Activated CD8-positive, alpha-beta memory T cell treated with anti-CD3 and anti-CD28 coated beads, Interleukin-2, amount 50 U/mL, for 48 hours (primary cell): Measurements from ENCODE around the gene OR9Q1.
"Not testable (repeated sequence)": the region's sequence is repeated elsewhere in the genome, so short reads cannot be mapped to it uniquely, and the experiment has no call there.

Source experiments
- DNase-seq: peaks from one replicate; pipeline ENCODE4 v3.0.0-alpha.2; 2020

OR9Q1 gene

DNA sequence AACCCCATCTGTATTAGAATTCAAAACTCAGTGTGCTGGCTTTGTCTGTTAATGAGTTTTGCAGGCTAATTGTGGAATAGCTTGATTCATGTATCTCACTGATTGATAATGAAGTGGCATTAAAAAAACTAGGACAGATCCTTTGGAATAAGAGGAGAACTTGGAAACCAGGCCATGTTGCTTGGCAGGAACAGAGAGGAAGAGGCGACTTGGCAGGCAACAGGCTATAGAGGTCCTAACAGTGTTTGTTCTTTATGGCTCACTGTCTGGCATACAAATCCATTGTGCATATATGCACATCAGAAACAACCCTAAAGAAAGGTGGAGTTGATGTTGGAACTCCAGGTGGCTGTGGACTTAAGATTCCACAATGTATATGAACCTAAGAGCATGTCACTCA, 119.1 kb downstream of the OR9Q1 start:
- no peak for DNase-seq

GRCh38 chr11:58152781-58153180, 129.1 kb downstream of the OR9Q1 start:
- no peak for DNase-seq

- no peak for DNase-seq
Measured at GRCh38 chr11:58164389-58164788, 140.7 kb downstream of the OR9Q1 start.

DNA sequence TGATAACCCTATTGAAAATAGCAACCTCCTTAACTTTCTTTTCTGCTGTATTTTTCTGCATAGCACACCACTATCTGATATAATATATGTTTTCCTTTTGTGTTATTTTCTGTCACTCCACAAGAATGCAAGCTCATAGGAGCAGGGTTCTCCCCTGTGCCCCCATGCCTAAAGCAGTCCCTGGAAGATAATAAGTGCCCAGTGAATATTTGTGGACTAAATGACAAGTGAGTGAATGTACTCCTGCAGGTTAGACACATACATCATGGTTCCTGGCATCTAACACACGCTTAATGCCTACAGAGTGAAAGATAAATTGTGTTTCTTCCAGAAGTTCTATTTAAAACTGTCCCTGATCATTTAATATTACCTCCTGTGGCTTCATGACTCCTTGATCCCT, 141.3 kb downstream of the OR9Q1 start:
- no peak for DNase-seq

DNA sequence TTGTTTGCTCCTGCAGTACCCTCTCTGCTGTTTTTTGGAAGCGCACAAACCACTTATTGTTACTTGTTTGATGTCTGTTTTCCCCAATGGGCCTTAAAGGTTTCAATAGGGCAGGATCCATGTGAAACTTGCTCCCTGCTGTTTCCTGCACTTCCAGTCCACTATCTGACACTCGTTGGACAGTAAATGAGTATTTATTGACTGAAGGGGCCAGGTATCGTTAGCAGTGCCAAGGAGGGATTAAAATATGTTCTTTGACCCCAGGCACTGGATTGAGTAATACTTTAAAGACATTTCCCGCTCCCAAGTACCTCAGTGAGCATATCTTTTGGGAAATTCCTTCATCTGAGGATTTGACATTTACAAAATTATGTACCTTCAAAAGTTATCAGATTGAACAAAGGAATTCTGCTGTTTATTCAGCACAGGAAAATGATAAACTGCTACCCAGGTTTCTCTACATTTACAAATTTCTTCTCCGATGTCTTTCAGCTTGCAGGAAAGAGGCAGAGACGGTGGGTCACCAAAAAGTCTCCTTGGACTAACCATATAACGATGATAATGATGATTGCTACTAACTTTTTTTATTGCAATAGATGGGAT, 141.9 kb downstream of the OR9Q1 start:
- DNase-seq, result no peak

GRCh38 chr11:58177409-58178054, 153.9 kb downstream of the OR9Q1 start:
- DNase-seq, result no peak

GRCh38 chr11:58178444-58178843, 154.8 kb downstream of the OR9Q1 start:
- DNase-seq, result no peak

- DNase-seq, result no peak
Measured at GRCh38 chr11:58179648-58180047, 156.0 kb downstream of the OR9Q1 start.

- no peak for DNase-seq
Measured at GRCh38 chr11:58186938-58187337, 163.3 kb downstream of the OR9Q1 start.

- no peak for DNase-seq
Measured at GRCh38 chr11:58188770-58189169, 165.1 kb downstream of the OR9Q1 start, which contains the start of gene OR9Q2. Gene OR9Q2, plus strand, starts transcription at chr11:58189070. Its CDS starts 1,421 bp downstream, at chr11:58190491.

DNA sequence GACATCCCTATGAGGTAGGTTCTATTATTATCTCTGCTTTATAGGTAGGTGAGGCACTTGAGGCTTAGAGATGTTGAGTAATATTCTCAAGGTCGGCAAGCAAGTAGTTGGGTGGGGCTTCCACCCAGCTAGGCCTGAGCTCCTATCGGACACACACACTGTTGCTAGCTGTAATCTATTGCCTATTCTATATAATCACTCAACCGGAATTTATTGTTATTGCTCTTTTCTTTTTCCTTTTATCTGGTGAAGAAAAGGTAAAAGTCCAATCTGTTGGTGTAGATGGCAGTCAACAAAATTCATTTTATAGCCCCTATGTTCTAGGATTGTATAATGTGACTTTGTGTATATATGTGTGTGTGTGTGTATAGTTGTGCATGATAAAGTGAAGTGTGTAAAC, 168.5 kb downstream of the OR9Q1 start:
- no peak for DNase-seq

DNA sequence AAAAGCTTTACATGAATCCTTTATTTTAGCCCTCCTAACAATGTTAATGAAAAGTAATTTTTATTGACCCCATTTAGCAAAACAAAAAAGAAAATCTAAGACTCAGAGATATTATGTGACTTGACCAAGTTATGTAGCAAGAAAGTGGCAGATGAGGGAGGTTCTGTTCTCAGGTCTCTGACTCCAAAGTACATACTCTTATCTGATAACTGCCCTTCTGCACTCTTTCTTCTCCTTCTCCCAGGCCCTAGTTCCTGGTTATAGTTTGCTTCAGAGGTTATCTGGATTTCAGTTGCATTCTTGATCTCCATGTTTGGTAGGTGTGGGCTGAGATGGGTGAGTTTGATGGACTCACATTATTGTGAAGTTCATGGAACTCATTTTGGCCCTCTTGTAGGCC, 169.7 kb downstream of the OR9Q1 start:
- no peak for DNase-seq

DNA sequence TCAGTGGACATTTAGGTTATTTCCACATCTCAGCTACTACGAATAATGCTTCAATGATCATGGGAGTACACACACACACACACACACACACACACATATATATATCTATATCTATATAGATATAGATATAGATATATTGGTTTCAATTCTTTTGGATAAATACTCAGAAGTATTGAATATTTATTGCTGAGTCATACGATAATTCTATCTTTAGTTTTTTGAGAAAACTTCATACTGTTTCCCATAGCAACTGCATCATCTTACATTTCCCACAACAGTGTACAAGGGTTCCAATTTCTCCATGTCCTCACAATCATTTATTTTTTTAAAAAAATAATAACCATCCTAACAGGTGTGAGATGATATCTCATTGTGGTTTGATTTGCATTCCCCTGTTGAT, 172.3 kb downstream of the OR9Q1 start:
- no peak for DNase-seq

GRCh38 chr11:58199271-58199670, 175.6 kb downstream of the OR9Q1 start:
- DNase-seq, result no peak

DNA sequence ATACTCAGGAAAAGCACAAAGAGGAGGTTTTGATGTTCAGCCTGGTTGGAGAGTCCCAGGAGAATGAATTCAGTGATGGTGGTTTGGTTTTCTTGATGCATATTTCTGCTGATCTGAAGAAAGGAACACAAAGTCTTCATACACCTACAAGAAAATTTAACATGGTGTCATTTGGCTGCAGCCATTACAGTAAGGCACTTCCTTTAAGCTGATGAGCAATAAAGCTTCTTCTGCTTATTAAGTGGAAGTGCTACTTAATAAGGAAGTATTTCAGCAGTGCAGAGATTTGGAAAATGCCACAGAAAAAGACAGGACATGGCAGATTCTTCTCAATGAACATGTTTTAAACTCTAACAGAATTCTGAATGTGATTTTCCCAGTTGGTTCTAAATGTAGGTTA, 180.4 kb downstream of the OR9Q1 start, which contains the start of gene OR1S2:
TSS of gene OR1S2 (minus strand) at position 101 of the 400 bp plus-strand sequence. CDS start at position 101, 0 bp downstream.
- no peak for DNase-seq

DNA sequence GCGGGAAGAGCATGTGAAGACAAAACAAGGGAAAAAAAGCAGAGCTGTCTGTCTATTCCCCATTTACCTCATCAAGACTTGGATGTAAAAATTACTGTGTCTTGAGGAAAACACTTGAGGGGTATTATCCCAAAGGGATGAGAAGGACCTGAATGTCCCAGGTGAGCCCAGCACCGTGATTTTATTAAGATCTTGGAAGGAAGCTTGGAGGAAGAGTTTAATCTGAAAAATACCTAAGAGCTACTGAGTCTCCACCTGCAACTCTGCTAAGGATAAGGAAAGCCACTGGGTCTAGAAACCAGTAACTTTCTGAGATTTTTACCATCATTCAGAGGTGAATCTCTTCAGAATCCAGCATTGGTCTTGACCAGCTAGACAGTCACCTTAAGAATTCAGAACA, 188.7 kb downstream of the OR9Q1 start, which contains the start of gene OR1S1:
TSS of gene OR1S1 (plus strand) at position 301 of the 400 bp plus-strand sequence.
- not testable (repeated sequence) for DNase-seq

DNA sequence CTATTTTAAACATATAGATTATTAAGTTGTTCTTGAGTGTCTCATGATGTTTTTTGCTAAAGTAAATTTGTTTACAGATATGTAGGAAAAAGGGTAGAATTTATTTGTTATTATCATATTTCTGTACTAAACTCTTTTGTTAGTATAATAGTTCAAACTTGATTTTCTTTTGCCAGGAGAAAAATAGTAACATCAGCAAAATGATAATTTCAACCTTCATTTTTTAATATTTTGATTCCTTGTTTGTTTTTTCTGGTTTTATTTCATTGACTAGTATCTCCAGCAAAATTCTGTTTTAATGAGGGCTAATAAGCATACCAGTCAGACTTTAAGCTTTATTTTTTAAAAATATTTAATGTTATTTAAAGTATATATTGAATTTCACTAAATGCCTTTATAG, 192.8 kb downstream of the OR9Q1 start:
- no peak for DNase-seq

GRCh38 chr11:58222721-58223120, 199.0 kb downstream of the OR9Q1 start:
- DNase-seq, result no peak

- DNase-seq, result no peak
Measured at GRCh38 chr11:58227956-58228615, 204.4 kb downstream of the OR9Q1 start.
